NCI-H446 treated with DMSO at 0.1 percent for 48 hours (cell line): ENCODE results near the gene CRYBG3.
"Not testable (repeated sequence)": the region's sequence is repeated elsewhere in the genome, so short reads cannot be mapped to it uniquely, and the experiment has no call there.

Source experiments
- DNase-seq: peaks from one replicate; lab custom pipeline; 2025; lab: John Stamatoyannopoulos, UW

CRYBG3 gene

GRCh38 chr3:97899331-97899730 is 77.5 kb downstream of the CRYBG3 start:
- DNase-seq, result no peak

DNA sequence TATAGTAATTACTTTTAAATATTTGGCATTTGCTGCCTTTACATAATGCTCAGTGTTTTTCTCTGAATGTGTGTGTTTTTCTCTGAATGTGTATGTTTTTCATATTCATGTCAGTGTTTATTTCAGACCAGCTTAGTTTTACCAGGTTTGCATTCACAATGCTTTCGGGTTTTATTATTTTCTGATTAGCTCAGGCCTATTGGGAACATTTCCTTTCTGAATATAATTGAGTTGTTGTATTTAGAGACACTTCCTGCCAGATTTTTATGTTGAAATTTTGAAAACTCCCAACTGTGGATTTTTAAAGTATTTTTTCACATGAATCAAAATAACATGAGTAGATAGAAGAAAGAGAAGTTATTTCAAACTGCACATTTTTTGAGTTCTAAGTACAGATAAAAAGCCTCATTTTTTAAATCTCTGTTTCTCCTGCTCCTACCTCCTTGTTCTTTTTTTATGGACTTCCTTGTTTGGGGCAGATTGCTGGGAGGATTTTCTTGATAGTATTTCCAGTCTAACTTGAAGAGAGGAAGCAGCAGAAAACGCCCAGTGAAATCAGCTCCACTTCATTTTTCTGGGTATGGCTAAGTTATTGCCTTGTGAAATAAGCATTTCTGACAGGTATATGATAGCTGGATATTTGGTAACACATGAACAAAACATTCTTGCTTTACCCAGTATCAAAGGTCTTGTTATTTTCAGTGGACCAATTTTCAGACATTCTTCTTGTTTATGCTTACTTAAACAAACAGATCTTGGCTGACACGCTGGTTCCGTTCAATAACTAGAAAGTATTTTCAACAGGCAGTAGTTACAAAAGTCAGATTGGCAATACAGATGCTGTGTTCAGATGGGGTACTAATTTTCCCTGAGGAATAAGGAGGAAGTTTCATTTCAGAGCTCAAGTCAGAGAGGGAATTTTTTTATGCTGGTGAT is 79.8 kb downstream of the CRYBG3 start:
- DNase-seq, result no peak

GRCh38 chr3:97909830-97910229 is 88.0 kb downstream of the CRYBG3 start:
- not testable (repeated sequence) for DNase-seq

GRCh38 chr3:97910236-97910831 is 88.5 kb downstream of the CRYBG3 start:
- DNase-seq, result not testable (repeated sequence)

DNA sequence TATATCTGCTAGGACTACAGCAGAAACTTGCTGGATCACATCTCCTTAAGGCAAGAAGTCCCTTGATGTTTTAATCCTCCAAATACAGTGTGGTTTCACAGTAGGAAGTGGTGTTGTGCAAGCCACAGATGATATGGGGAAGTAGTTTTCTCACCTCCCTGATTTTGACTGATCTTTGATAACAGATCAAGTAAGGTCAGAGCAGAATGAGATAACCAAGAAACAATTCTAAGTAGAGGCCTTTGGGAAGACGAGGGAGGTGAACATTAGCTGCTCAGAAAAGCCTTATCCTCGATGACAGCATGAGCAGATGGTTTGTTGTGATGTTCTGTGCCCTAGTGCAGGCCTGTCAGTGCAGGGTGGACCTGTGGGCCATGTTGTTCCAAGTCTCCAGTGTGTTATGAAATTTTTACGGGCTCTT is 89.1 kb downstream of the CRYBG3 start:
- no peak for DNase-seq

DNA sequence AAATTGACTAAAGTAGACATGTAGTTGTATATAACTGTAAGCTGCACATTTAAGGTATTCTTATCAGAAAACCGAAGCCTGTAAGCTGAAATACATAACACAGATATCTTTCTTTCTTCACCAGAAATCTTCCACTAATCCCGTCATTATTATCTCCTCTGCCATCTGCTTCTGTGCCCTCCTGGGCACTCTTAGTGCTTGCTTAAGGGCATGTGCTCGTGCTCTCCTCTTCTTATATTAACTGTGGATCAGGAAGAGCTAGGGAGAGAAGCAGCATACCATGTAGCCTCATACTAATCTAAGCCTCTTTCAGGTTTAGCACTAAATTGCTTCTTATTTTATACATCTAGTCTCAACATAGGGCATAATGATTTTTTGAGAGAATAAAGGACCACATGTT is 89.6 kb downstream of the CRYBG3 start:
- no peak for DNase-seq

DNA sequence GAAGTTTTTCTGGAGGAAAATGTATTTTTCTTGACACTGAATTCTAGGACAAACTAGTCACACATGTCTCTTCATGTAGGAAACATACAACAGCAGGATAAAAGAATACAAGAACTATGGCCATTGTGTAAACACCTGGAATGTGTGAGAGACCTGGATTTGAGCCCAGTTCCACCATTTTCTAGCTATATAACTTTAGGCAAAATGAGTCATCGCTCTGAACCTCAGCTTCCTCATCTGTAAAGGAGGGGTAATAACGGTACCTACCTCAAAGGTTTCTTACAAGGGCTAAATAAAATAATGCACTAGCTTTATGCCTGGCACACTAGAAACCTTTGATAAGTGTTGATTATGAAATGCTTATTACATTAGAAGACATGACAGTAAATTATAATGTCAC is 92.6 kb downstream of the CRYBG3 start:
- DNase-seq, result no peak

DNA sequence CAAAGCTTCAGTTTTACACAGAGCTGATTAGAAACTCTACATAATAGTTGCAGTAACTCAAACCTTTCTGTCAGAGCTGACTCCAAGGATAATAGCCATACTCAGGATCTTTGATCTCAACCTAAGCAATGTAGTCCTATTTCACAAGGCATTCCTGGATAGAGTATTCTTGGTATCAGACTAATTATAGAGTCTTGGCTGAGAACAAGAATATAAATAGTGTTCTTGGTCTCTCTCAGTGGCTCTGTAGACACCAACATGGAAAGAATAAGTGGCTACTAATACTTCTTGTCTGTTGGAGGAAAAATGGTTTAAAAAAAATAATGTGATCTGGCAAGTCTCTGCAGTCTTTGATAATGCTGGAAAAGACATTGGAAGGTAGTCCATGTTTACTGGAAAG is 94.8 kb downstream of the CRYBG3 start:
- no peak for DNase-seq

- no peak for DNase-seq
Observed at GRCh38 chr3:97917813-97918536, 96.2 kb downstream of the CRYBG3 start.

GRCh38 chr3:97927704-97928103 is 105.9 kb downstream of the CRYBG3 start:
- DNase-seq, result no peak

GRCh38 chr3:97928986-97929385 is 107.2 kb downstream of the CRYBG3 start:
- no peak for DNase-seq

GRCh38 chr3:97930018-97930417 is 108.2 kb downstream of the CRYBG3 start:
- DNase-seq, result peak; percentile 38

- DNase-seq, result no peak
Observed at GRCh38 chr3:97931218-97931617, 109.4 kb downstream of the CRYBG3 start.

GRCh38 chr3:97932387-97932801 is 110.6 kb downstream of the CRYBG3 start:
- no peak for DNase-seq

GRCh38 chr3:97934980-97935695 is 113.3 kb downstream of the CRYBG3 start:
- no peak for DNase-seq

- no peak for DNase-seq
Observed at GRCh38 chr3:97935842-97936241, 114.0 kb downstream of the CRYBG3 start.

GRCh38 chr3:97937205-97937604 is 115.4 kb downstream of the CRYBG3 start:
- DNase-seq, result no peak

DNA sequence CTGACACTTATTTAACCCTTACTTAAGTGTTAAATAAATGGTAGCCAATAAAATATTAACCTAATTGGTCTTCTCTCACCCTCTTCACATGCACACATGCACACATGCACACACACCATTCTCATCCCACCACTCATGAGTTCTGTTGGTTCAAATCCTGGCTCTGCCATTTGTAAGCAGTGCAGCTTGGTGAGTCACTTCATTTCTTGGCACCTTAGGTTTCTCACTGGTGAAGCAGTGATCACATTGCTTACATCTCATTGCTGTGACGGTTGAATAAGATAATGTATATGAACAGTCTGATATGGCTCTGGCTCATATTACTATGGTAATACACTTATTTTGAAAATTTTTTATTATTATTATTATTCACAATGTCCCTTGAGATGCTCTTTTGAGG is 116.6 kb downstream of the CRYBG3 start:
- DNase-seq, result no peak

DNA sequence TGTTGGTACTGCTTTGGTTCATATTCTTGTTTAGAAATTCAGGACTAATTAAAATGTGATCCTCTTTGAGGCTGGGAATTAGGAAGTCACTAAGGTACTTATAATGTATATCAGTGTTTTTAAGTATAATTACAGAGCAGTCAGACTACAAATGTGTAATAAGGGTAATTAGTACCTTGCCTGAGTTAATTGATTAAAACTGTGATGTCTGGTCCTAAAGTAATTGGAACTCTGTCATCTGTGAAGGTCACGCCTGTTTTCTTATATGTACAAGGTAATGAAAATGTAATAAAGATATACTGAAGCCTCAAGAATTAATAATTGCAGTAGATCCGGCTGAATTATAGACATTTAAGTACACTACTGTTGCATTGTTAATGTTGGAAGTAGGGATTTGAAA is 117.6 kb downstream of the CRYBG3 start:
- no peak for DNase-seq

GRCh38 chr3:97940034-97940433 is 118.2 kb downstream of the CRYBG3 start:
- no peak for DNase-seq

GRCh38 chr3:97942801-97943546 is 121.2 kb downstream of the CRYBG3 start:
- DNase-seq, result no peak
